ENCODE measurements around the gene BRD7. TPM values are rescaled to one million over a fixed set of nuclear protein-coding genes. Genes with fewer than 3 reads are reported as not detected.

The BRD7 gene
- total and polyA plus RNA-seq, 2 of the 13 experiments (the other 11 are each of a cell fraction or from before 2014, with no cell fraction given): 82.3 to 149 TPM

- 87% methylated on average over 7 of the region's 7 CpGs for WGBS (ENCODE audit: low lambda C conversion rate)
- in situ Hi-C loops (cut with HindIII; ENCODE audit: extremely low pct_ligation_motif_present, low pct_unique_long_range_greater_than_20kb) (no loop called here), intact Hi-C loops (cut with micrococcal nuclease; ENCODE audit: unreplicated experiment) (no loop called here)
- H3K27ac ChIP-seq (ENCODE audit: extremely low read length, insufficient read depth, low read length): no peak overlapping the region
- no peak overlapping the region for H3K9ac ChIP-seq (ENCODE audit: insufficient read depth, low read depth, low read length)
- H3K79me2 ChIP-seq (ENCODE audit: insufficient read depth, low read length): no peaks in the 10 kb centered on the region
- TF ChIP-seq TBP (CRISPR knock-in tag; IDR thresholded peaks at IDR 0.05) (no peak), ZMYM3 (CRISPR knock-in tag; IDR thresholded peaks at IDR 0.05) (0 out of 2 replicates have a peak, but pooled peaks have one; percentile 30)
- H3K27me3 ChIP-seq (ENCODE audit: control insufficient read depth in 1 of 2, insufficient read depth in 2 of 2, low read length in 2 of 2): no peaks in the 10 kb centered on the region
- no peaks in the 10 kb centered on the region for H3K36me3 ChIP-seq (replicated peaks in 1 of 2; ENCODE audit: control insufficient read depth in 1 of 2, insufficient read depth in 2 of 2, low read length in 2 of 2)
- ATAC-seq: no peak
- no peak for FAIRE-seq
- peaks cover 64% of the 10 kb centered on the region for H3K4me1 ChIP-seq (ENCODE audit: insufficient read depth, low read length)
- CTCF ChIA-PET (ENCODE audit: low intra/inter-chr PET ratio, low total read pairs): no interaction called here
- H3K9me3 ChIP-seq (ENCODE audit: low read length): no peaks in the 10 kb centered on the region
- H3K4me3 ChIP-seq (replicated peaks in 1 of 3; ENCODE audit: insufficient read depth in 1 of 3, low read depth in 2 of 3, low read length in 3 of 3): no peak overlapping the region
- no peaks in the 10 kb centered on the region for H4K20me1 ChIP-seq (ENCODE audit: insufficient read depth, low read length)
- H2AFZ ChIP-seq (ENCODE audit: low read length): no peak overlapping the region
- no TSS peak for BruUV-seq (replicated peaks)
- DNase-seq (ENCODE audit: low spot score): no peak
- H3K4me2 ChIP-seq (ENCODE audit: low read depth, low read length): no peak overlapping the region
- POLR2A ChIA-PET: no interaction called here
Observed at GRCh38 chr16:50295541-50296132, 73.2 kb downstream of the BRD7 start.

DNA sequence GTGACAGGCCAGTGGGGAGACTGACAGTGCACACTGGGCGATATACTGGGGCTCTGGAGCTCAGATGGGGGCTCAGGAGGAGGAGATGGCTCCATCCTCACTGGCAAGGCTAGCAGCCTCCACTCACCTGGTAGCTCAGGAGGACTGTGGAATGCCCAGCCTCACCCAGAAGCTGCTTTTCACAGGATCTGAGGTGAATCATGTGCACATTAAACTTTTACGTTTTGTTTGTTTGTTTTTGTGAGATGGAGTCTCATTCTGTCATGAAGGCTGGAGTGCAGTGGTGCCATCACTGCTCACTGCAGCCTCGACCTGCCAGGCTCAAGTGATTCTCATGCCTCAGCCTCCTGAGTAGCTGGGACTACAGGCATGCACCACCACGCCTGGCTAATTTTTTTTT is 73.8 kb downstream of the BRD7 start:
- DNase-seq (ENCODE audit: low spot score) (no peak), ATAC-seq (no peak), FAIRE-seq (no peak)
- CTCF ChIA-PET (ENCODE audit: low intra/inter-chr PET ratio, low total read pairs): no interaction called here
- Histone ChIP-seq H3K9ac (ENCODE audit: insufficient read depth, low read depth, low read length) (no peak overlapping the region), H3K27ac (ENCODE audit: extremely low read length, insufficient read depth, low read length) (no peak overlapping the region), H3K4me1 (ENCODE audit: insufficient read depth, low read length) (peaks cover 65% of the 10 kb centered on the region), H2AFZ (ENCODE audit: low read length) (no peak overlapping the region), H3K27me3 (ENCODE audit: control insufficient read depth in 1 of 2, insufficient read depth in 2 of 2, low read length in 2 of 2) (no peaks in the 10 kb centered on the region), H3K4me3 (replicated peaks in 1 of 3; ENCODE audit: insufficient read depth in 1 of 3, low read depth in 2 of 3, low read length in 3 of 3) (no peak overlapping the region), H3K79me2 (ENCODE audit: insufficient read depth, low read length) (no peaks in the 10 kb centered on the region), H4K20me1 (ENCODE audit: insufficient read depth, low read length) (no peaks in the 10 kb centered on the region), H3K36me3 (replicated peaks in 1 of 2; ENCODE audit: control insufficient read depth in 1 of 2, insufficient read depth in 2 of 2, low read length in 2 of 2) (no peaks in the 10 kb centered on the region), H3K9me3 (ENCODE audit: low read length) (no peaks in the 10 kb centered on the region), H3K4me2 (ENCODE audit: low read depth, low read length) (no peak overlapping the region)
- in situ Hi-C loops (cut with HindIII; ENCODE audit: extremely low pct_ligation_motif_present, low pct_unique_long_range_greater_than_20kb) (no loop called here), intact Hi-C loops (cut with micrococcal nuclease; ENCODE audit: unreplicated experiment) (no loop called here)
- TF ChIP-seq, protein P1, sequence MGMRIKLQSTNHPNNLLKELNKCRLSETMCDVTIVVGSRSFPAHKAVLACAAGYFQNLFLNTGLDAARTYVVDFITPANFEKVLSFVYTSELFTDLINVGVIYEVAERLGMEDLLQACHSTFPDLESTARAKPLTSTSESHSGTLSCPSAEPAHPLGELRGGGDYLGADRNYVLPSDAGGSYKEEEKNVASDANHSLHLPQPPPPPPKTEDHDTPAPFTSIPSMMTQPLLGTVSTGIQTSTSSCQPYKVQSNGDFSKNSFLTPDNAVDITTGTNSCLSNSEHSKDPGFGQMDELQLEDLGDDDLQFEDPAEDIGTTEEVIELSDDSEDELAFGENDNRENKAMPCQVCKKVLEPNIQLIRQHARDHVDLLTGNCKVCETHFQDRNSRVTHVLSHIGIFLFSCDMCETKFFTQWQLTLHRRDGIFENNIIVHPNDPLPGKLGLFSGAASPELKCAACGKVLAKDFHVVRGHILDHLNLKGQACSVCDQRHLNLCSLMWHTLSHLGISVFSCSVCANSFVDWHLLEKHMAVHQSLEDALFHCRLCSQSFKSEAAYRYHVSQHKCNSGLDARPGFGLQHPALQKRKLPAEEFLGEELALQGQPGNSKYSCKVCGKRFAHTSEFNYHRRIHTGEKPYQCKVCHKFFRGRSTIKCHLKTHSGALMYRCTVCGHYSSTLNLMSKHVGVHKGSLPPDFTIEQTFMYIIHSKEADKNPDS (CRISPR knock-in tag; IDR thresholded peaks at IDR 0.05): no peak
- TF ChIP-seq ONECUT2 (CRISPR knock-in tag; IDR thresholded peaks at IDR 0.05) (no peak), NFYC (CRISPR knock-in tag; IDR thresholded peaks at IDR 0.05) (no peak), PHF21A (CRISPR knock-in tag; IDR thresholded peaks at IDR 0.05) (no peak), ADNP (CRISPR knock-in tag; IDR thresholded peaks at IDR 0.05) (no peak)
- POLR2A ChIA-PET: interaction anchor here (1.0 kb wide), 1 partner anchor 12 kb away, joined by 3 read pairs; no protein-coding TSS in a partner anchor
- WGBS (ENCODE audit: low lambda C conversion rate): 53% methylated on average over 4 of the region's 4 CpGs
- no TSS peak for BruUV-seq (replicated peaks)

All from HepG2 (cell line).